Adrenal gland (tissue), 5 donors: Measurements from ENCODE around the gene CIPC.

Experiments used
- POLR2A ChIP-seq, 2 donors: fragments of 450-650 bp; IDR thresholded peaks; one replicate each; pipeline ENCODE4 v1.6.1; 2017; ENCODE audit warnings: antibody characterized with exemption in 2 of 2, mild to moderate bottlenecking in 2 of 2, moderate library complexity in 1 of 2
- TF ChIP-seq, protein P1 (sequence below), 6 experiments: fragments of 450-650 bp in 4 of 6; fragments of 200-600 bp in 2 of 6; sonication (generic) in 1 of 6; IDR thresholded peaks; 1 replicate in 5 of 6; 2 replicates in 1 of 6; pipeline versions ENCODE4 v1.5.1 to v1.8.0; 2016 to 2021; ENCODE audit warnings: antibody characterized with exemption in 6 of 6, mild to moderate bottlenecking in 2 of 6, moderate library complexity in 1 of 6
- donor health status: DM: no; HTN: no; CAD: no.

GRCh38 chr14:77051116-77051515 is 46.9 kb upstream of the CIPC start:
- TF ChIP-seq POLR2A (IDR thresholded peaks at IDR 0.05) = peak in 1 of 2 donors; percentile 46
- TF ChIP-seq, protein P1, sequence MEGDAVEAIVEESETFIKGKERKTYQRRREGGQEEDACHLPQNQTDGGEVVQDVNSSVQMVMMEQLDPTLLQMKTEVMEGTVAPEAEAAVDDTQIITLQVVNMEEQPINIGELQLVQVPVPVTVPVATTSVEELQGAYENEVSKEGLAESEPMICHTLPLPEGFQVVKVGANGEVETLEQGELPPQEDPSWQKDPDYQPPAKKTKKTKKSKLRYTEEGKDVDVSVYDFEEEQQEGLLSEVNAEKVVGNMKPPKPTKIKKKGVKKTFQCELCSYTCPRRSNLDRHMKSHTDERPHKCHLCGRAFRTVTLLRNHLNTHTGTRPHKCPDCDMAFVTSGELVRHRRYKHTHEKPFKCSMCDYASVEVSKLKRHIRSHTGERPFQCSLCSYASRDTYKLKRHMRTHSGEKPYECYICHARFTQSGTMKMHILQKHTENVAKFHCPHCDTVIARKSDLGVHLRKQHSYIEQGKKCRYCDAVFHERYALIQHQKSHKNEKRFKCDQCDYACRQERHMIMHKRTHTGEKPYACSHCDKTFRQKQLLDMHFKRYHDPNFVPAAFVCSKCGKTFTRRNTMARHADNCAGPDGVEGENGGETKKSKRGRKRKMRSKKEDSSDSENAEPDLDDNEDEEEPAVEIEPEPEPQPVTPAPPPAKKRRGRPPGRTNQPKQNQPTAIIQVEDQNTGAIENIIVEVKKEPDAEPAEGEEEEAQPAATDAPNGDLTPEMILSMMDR (IDR thresholded peaks at IDR 0.05) = no peak
